Naive thymus-derived CD8-positive, alpha-beta T cell (primary cell): Measurements from ENCODE around the gene MGAT4A. TPM values are rescaled to one million over a fixed set of nuclear protein-coding genes. Genes with fewer than 3 reads are reported as not detected.
A peak's percentile ranks its signal among the peaks of the same experiment; 100 is the strongest.

Experiments
- ATAC-seq, 2 donors: fragments of 150-1000 bp; cut with Tn5 transposase in 1 of 2; sonication (Bioruptor Pico), chemical (Tn5 transposase) in 1 of 2; 1 replicate in 1 of 2; 2 replicates in 1 of 2; pipeline ENCODE4 v1.10.0; 2021; ENCODE audit warnings: mild to moderate bottlenecking in 2 of 2, moderate library complexity in 2 of 2
- POLR2A ChIA-PET: fragments of 350-600 bp; sonication (Branson Sonifier 250); formaldehyde crosslinking; loops from one replicate; lab custom pipeline; 2021; ENCODE audit warnings: antibody characterized with exemption; lab: Charles Lee
- DNase-seq, 10 donors: peaks; one replicate each; pipeline versions ENCODE4 v3.0.0 to v3.0.0-alpha.2; 2020 to 2022
- H3K27ac Mint-ChIP-seq, 10 donors: one replicate each; pipeline ENCODE4 v1.8.0; 2020 to 2022; ENCODE audit warnings: mild to moderate bottlenecking in 10 of 10, mixed read lengths in 10 of 10, moderate library complexity in 4 of 10, inconsistent platforms in 1 of 10
- H3K27me3 Mint-ChIP-seq, 5 donors: one replicate each; pipeline ENCODE4 v1.8.0; 2021 to 2022; ENCODE audit warnings: mixed read lengths in 5 of 5
- H3K36me3 Mint-ChIP-seq, 3 donors: one replicate each; pipeline ENCODE4 v1.8.0; 2020 to 2022; ENCODE audit warnings: mixed read lengths in 3 of 3, mild to moderate bottlenecking in 2 of 3, inconsistent platforms in 1 of 3
- H3K4me1 Mint-ChIP-seq, 4 donors: one replicate each; pipeline ENCODE4 v1.8.0; 2021 to 2022; ENCODE audit warnings: mixed read lengths in 4 of 4
- H3K4me3 Mint-ChIP-seq, 10 donors: one replicate each; pipeline ENCODE4 v1.8.0; 2020 to 2022; ENCODE audit warnings: mild to moderate bottlenecking in 10 of 10, mixed read lengths in 10 of 10, moderate library complexity in 6 of 10, inconsistent platforms in 1 of 10
- H3K9me3 Mint-ChIP-seq, 9 donors: one replicate each; pipeline ENCODE4 v1.8.0; 2020 to 2022; ENCODE audit warnings: mixed read lengths in 9 of 9, mild to moderate bottlenecking in 3 of 9, inconsistent platforms in 1 of 9, moderate library complexity in 1 of 9
- polyA plus RNA-seq, 3 donors: library from polyadenylated mRNA; unstranded; fragments of 300-500 nt; fragmentation: Illumina TruSeq; gene quantifications; one replicate each; pipeline ENCODE4 v1.2.3, GENCODE V29; 2021
- total RNA-seq, 8 experiments: library from RNA in 2 of 8; stranded (reverse) in 2 of 8; gene quantifications; one replicate each; pipeline ENCODE4 v1.2.3 and lab custom pipeline; 2021 to 2026

Gene MGAT4A
- total and polyA plus RNA-seq, 5 experiments from 2014 or later, result 285 to 350 (median 295) TPM

- POLR2A ChIA-PET, result interaction anchor here (0.7 to 11.1 kb wide), 36 partner anchors 9 to 565 kb away, joined by 3 to 360 read pairs (median 7); partner anchors contain the start of genes EIF5B, MGAT4A and TXNDC9
- Mint-ChIP-seq H3K27me3 (no peaks in the 10 kb centered on the region), H3K9me3 (no peaks in the 10 kb centered on the region), H3K4me1 (peaks cover 48 to 86% (median 74%) of the 10 kb centered on the region in 4 donors), H3K36me3 (no peaks in the 10 kb centered on the region), H3K27ac (peak overlapping the region; percentile 96 to 100 (median 98)), H3K4me3 (peak overlapping the region; percentile 82 to 96 (median 93))
- peak; percentile 68 to 78 for ATAC-seq
- peak; percentile 32 to 91 (median 78) for DNase-seq
Observed at GRCh38 chr2:98771721-98772524, 41.0 kb upstream of the MGAT4A start.

- DNase-seq (peak in 1 of 10 donors; percentile 12), ATAC-seq (peak in 1 of 2 donors; percentile 3)
Observed at GRCh38 chr2:98771264-98771663, 40.3 kb upstream of the MGAT4A start.

GRCh38 chr2:98769784-98770183 is 38.9 kb upstream of the MGAT4A start:
- Mint-ChIP-seq H3K4me3 (peak overlapping the region; percentile 82 to 96 (median 93)), H3K27me3 (no peaks in the 10 kb centered on the region), H3K4me1 (peaks cover 54 to 91% (median 87%) of the 10 kb centered on the region in 4 donors), H3K36me3 (peaks cover 0 to 2% (median 0%) of the 10 kb centered on the region in 3 donors), H3K27ac (peak overlapping the region; percentile 96 to 100 (median 98)), H3K9me3 (no peaks in the 10 kb centered on the region)
- POLR2A ChIA-PET, result interaction anchor here (1.7 to 11.1 kb wide), 10 partner anchors 10 to 306 kb away, joined by 4 to 360 read pairs (median 24); partner anchors contain the start of gene MGAT4A
- peak in 1 of 2 donors; percentile 18 for ATAC-seq
- peak in 7 of 10 donors; percentile 36 to 55 (median 49) for DNase-seq

More at GRCh38 chr2:98771264-98771663, 40.3 kb upstream of the MGAT4A start:
- Mint-ChIP-seq H3K36me3 (peaks cover 0 to under 1% (median 0%) of the 10 kb centered on the region in 3 donors), H3K4me3 (peak overlapping the region; percentile 82 to 96 (median 93)), H3K9me3 (no peaks in the 10 kb centered on the region), H3K27ac (peak overlapping the region; percentile 96 to 100 (median 98)), H3K27me3 (no peaks in the 10 kb centered on the region), H3K4me1 (peaks cover 50 to 92% (median 81%) of the 10 kb centered on the region in 4 donors)
- POLR2A ChIA-PET, result interaction anchor here (0.6 to 11.1 kb wide), 38 partner anchors 10 to 565 kb away, joined by 3 to 360 read pairs (median 6); partner anchors contain the start of genes EIF5B, MGAT4A and TXNDC9

GRCh38 chr2:98769114-98769476 is 38.2 kb upstream of the MGAT4A start:
- POLR2A ChIA-PET, result interaction anchor here (1.3 to 11.1 kb wide), 6 partner anchors 10 to 114 kb away, joined by 3 to 360 read pairs (median 51); partner anchors contain the start of gene MGAT4A
- no peak for DNase-seq

GRCh38 chr2:98768384-98769113 is 37.6 kb upstream of the MGAT4A start:
- peak in 1 of 10 donors; percentile 10 for DNase-seq
- peaks cover 47 to 91% (median 80%) of the 10 kb centered on the region in 4 donors for H3K4me1 Mint-ChIP-seq

More at GRCh38 chr2:98769114-98769476, 38.2 kb upstream of the MGAT4A start:
- Mint-ChIP-seq H3K4me3 (peak overlapping the region; percentile 44 to 96 (median 68)), H3K27ac (peak overlapping the region; percentile 85 to 99 (median 97)), H3K36me3 (peaks cover 0 to 2% (median 0%) of the 10 kb centered on the region in 3 donors), H3K9me3 (no peaks in the 10 kb centered on the region), H3K27me3 (no peaks in the 10 kb centered on the region), H3K4me1 (peaks cover 53 to 92% (median 84%) of the 10 kb centered on the region in 4 donors)
- ATAC-seq, result no peak

GRCh38 chr2:98764499-98764898 is 33.6 kb upstream of the MGAT4A start:
- DNase-seq (no peak), ATAC-seq (no peak)
- Mint-ChIP-seq H3K4me1 (peaks cover 37 to 86% (median 74%) of the 10 kb centered on the region in 4 donors), H3K9me3 (no peaks in the 10 kb centered on the region), H3K27me3 (no peaks in the 10 kb centered on the region), H3K4me3 (no peak overlapping the region), H3K36me3 (peaks cover 0 to 2% (median 0%) of the 10 kb centered on the region in 3 donors), H3K27ac (peak overlapping the region in 5 of 10 donors; percentile 18 to 80 (median 64))
- POLR2A ChIA-PET, result interaction anchor here (0.8 to 11.1 kb wide), 3 partner anchors 8 to 34 kb away, joined by 4 to 360 read pairs (median 5); partner anchors contain the start of gene MGAT4A

More at GRCh38 chr2:98768384-98769113, 37.6 kb upstream of the MGAT4A start:
- Mint-ChIP-seq H3K36me3 (peaks cover 0 to 2% (median 0%) of the 10 kb centered on the region in 3 donors), H3K9me3 (no peaks in the 10 kb centered on the region), H3K27ac (peak overlapping the region; percentile 85 to 99 (median 97)), H3K27me3 (no peaks in the 10 kb centered on the region), H3K4me3 (peak overlapping the region; percentile 44 to 96 (median 68))
- POLR2A ChIA-PET, result interaction anchor here (1.1 to 11.1 kb wide), 7 partner anchors 9 to 113 kb away, joined by 3 to 360 read pairs (median 5); partner anchors contain the start of gene MGAT4A
- ATAC-seq, result no peak

GRCh38 chr2:98763209-98763951 is 32.4 kb upstream of the MGAT4A start:
- no peaks in the 10 kb centered on the region for H3K9me3 Mint-ChIP-seq
- no peaks in the 10 kb centered on the region for H3K27me3 Mint-ChIP-seq
- no peak overlapping the region for H3K4me3 Mint-ChIP-seq
- POLR2A ChIA-PET, result interaction anchor here (8.7 to 11.1 kb wide), 2 partner anchors 7 to 33 kb away, joined by 135 to 360 read pairs; partner anchors contain the start of gene MGAT4A
- peaks cover 29 to 86% (median 73%) of the 10 kb centered on the region in 4 donors for H3K4me1 Mint-ChIP-seq
- H3K36me3 Mint-ChIP-seq, result peaks cover 0 to 2% (median 0%) of the 10 kb centered on the region in 3 donors
- ATAC-seq (no peak), DNase-seq (no peak)
- peak overlapping the region in 6 of 10 donors; percentile 1 to 97 (median 14) for H3K27ac Mint-ChIP-seq

- DNase-seq (no peak), ATAC-seq (no peak)
- Mint-ChIP-seq H3K4me1 (peaks cover 39 to 86% (median 74%) of the 10 kb centered on the region in 4 donors), H3K27me3 (no peaks in the 10 kb centered on the region), H3K36me3 (peaks cover 0 to 2% (median 0%) of the 10 kb centered on the region in 3 donors), H3K27ac (peak overlapping the region in 8 of 10 donors; percentile 38 to 97 (median 90)), H3K4me3 (peak overlapping the region in 3 of 10 donors; percentile 12 to 58 (median 56)), H3K9me3 (no peaks in the 10 kb centered on the region)
- POLR2A ChIA-PET, result interaction anchor here (0.7 to 8.7 kb wide), 6 partner anchors 8 to 106 kb away, joined by 3 to 189 read pairs (median 7); partner anchors contain the start of gene MGAT4A
Observed at GRCh38 chr2:98761909-98762308, 31.0 kb upstream of the MGAT4A start.

GRCh38 chr2:98761267-98761781 is 30.4 kb upstream of the MGAT4A start:
- ATAC-seq (peak; percentile 50 to 59), DNase-seq (peak in 8 of 10 donors; percentile 31 to 79 (median 52))
- peak overlapping the region in 8 of 10 donors; percentile 9 to 83 (median 57) for H3K4me3 Mint-ChIP-seq
- POLR2A ChIA-PET, result interaction anchor here (0.7 to 8.7 kb wide), 6 partner anchors 9 to 105 kb away, joined by 3 to 189 read pairs (median 7); partner anchors contain the start of gene MGAT4A
- peaks cover 0 to 2% (median 0%) of the 10 kb centered on the region in 3 donors for H3K36me3 Mint-ChIP-seq
- peaks cover 37 to 82% (median 72%) of the 10 kb centered on the region in 4 donors for H3K4me1 Mint-ChIP-seq
- no peaks in the 10 kb centered on the region for H3K9me3 Mint-ChIP-seq
- H3K27ac Mint-ChIP-seq, result peak overlapping the region; percentile 38 to 97 (median 90)
- no peaks in the 10 kb centered on the region for H3K27me3 Mint-ChIP-seq

GRCh38 chr2:98759827-98760625 is 29.1 kb upstream of the MGAT4A start:
- no peak for ATAC-seq
- POLR2A ChIA-PET, result interaction anchor here (0.6 to 8.7 kb wide), 6 partner anchors 10 to 306 kb away, joined by 3 to 189 read pairs (median 6); partner anchors contain the start of gene MGAT4A
- peak overlapping the region in 9 of 10 donors; percentile 30 to 71 (median 50) for H3K4me3 Mint-ChIP-seq

More at GRCh38 chr2:98759827-98760625, 29.1 kb upstream of the MGAT4A start:
- Mint-ChIP-seq H3K36me3 (no peaks in the 10 kb centered on the region), H3K9me3 (no peaks in the 10 kb centered on the region), H3K4me1 (peaks cover 33 to 75% (median 68%) of the 10 kb centered on the region in 4 donors), H3K27ac (peak overlapping the region; percentile 83 to 99 (median 94)), H3K27me3 (no peaks in the 10 kb centered on the region)
- DNase-seq, result no peak
